Left ventricle myocardium inferior (tissue), 1 donor: ENCODE measurements around the gene ZNF236. TPM values are rescaled to one million over a fixed set of nuclear protein-coding genes. Genes with fewer than 3 reads are reported as not detected.

Experiments used
- DNase-seq: peaks from one replicate; pipeline ENCODE4 v3.0.0-alpha.2; 2020
- H3K27ac ChIP-seq: fragments of 200-600 bp; replicated peaks from 2 replicates; pipeline ENCODE4 v1.8.0; 2021
- H3K27me3 ChIP-seq: fragments of 200-600 bp; 2 replicates; pipeline ENCODE4 v1.8.0; 2021; ENCODE audit warnings: low read depth
- H3K36me3 ChIP-seq: fragments of 200-600 bp; 2 replicates; pipeline ENCODE4 v1.8.0; 2021
- H3K4me1 ChIP-seq: fragments of 200-600 bp; 2 replicates; pipeline ENCODE4 v1.8.0; 2021
- H3K4me3 ChIP-seq: fragments of 200-600 bp; 2 replicates; pipeline ENCODE4 v1.8.0; 2021; ENCODE audit warnings: mild to moderate bottlenecking, moderate library complexity
- H3K9me3 ChIP-seq: fragments of 200-600 bp; replicated peaks from 2 replicates; pipeline ENCODE4 v1.8.0; 2021
- intact Hi-C: fragments of 100-400 bp; cut with micrococcal nuclease; formaldehyde crosslinking; loops from one replicate; pipeline ENCODE4 v1.11.0; 2022
- total RNA-seq: library from RNA; stranded (reverse); fragmentation: NEBNext Ultra II Directional; extraction: Animal tissue kit (Norgen Biotek cat#: 25700); gene quantifications from one replicate; pipeline ENCODE4 v1.2.1, GENCODE V29; 2021
- TF ChIP-seq, protein P1 (sequence below): fragments of 200-600 bp; IDR thresholded peaks from 2 replicates; pipeline ENCODE4 v1.8.0; 2021; ENCODE audit warnings: antibody characterized with exemption, mild to moderate bottlenecking, borderline replicate concordance
- donor health status: DM: no; HTN: yes; CAD: no; lungs with severe emphysema.

The ZNF236 gene
- total RNA-seq, 1 donor from 2014 or later, result 10.6 TPM

DNA sequence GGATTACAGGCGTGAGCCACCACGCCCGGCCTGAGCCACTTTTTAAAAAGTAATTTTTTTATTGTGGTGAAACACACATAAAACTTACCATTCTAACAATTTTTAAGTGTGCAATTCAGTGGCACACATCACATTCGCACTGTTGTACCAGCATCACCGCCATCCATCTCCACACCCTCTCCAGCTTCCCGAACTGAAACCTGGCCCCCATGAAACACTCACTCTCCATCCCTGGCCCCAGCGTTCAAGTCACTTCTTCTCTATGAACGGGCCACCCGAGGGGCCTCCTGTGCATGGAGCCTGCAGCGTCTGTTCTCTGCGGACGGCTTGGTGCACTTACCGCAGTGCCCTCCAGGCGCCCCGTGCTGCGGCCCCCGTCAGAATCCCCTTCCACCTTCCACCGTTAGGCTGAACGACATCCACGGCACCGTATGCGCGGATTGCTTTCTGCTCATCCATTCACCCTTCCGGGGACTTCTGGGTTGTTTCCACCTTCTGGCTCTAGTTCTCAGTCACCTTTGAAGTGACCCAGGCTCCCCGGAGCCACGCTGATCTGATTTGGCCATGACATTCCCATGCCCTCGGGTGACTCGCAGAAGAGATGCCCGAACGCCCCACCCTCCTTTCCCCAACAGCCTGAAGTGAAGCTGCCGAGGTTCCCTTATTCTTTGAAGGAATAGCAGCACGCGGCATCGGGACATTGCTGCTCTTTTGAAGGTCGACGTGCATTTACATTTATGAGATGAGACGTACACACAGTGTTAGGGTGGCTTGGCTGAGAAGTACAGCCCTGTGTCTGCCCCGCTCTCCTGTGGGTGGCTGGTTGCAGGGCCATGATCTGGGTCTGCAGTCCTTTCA lies 175.8 kb downstream of the ZNF236 start:
- Histone ChIP-seq H3K9me3 (peaks cover 4% of the 10 kb centered on the region), H3K4me1 (no peaks in the 10 kb centered on the region), H3K27me3 (no peaks in the 10 kb centered on the region), H3K27ac (no peak overlapping the region), H3K36me3 (no peaks in the 10 kb centered on the region), H3K4me3 (no peak overlapping the region)
- intact Hi-C loops, result no loop called here
- no peak for DNase-seq
- TF ChIP-seq, protein P1, sequence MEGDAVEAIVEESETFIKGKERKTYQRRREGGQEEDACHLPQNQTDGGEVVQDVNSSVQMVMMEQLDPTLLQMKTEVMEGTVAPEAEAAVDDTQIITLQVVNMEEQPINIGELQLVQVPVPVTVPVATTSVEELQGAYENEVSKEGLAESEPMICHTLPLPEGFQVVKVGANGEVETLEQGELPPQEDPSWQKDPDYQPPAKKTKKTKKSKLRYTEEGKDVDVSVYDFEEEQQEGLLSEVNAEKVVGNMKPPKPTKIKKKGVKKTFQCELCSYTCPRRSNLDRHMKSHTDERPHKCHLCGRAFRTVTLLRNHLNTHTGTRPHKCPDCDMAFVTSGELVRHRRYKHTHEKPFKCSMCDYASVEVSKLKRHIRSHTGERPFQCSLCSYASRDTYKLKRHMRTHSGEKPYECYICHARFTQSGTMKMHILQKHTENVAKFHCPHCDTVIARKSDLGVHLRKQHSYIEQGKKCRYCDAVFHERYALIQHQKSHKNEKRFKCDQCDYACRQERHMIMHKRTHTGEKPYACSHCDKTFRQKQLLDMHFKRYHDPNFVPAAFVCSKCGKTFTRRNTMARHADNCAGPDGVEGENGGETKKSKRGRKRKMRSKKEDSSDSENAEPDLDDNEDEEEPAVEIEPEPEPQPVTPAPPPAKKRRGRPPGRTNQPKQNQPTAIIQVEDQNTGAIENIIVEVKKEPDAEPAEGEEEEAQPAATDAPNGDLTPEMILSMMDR, result no peak

DNA sequence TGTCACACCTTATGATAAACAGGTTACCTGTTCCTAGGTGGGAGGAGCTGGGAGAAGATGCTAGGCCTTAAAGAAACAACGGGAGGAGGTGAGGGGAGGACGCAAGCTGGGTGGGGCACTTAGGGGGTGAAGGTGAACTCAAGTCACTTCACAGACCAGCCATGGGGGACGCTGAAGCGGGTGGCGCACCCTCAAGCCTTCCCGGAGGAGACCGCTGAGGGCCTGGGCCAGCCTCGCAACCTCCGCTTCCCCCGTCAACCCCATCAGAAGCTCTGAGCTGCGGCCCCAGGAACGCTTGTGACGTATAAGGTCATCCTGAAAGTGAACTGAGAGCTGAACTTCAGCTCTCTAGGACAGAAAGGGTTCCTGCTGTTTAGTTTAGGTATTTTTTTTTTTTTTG lies 176.7 kb downstream of the ZNF236 start:
- no peaks in the 10 kb centered on the region for H3K4me1 ChIP-seq
- intact Hi-C loops, result no loop called here
- no peak overlapping the region for H3K27ac ChIP-seq
- no peak overlapping the region for H3K4me3 ChIP-seq
- no peaks in the 10 kb centered on the region for H3K36me3 ChIP-seq
- H3K9me3 ChIP-seq, result peaks cover 4% of the 10 kb centered on the region
- no peaks in the 10 kb centered on the region for H3K27me3 ChIP-seq
- DNase-seq, result no peak
- TF ChIP-seq, protein P1, result no peak

GRCh38 chr18:77000527-77000926 lies 178.2 kb downstream of the ZNF236 start:
- H3K9me3 ChIP-seq, result no peaks in the 10 kb centered on the region
- DNase-seq, result peak; percentile 56
- no peaks in the 10 kb centered on the region for H3K36me3 ChIP-seq
- TF ChIP-seq, protein P1, result peak; percentile 99
- H3K4me1 ChIP-seq, result no peaks in the 10 kb centered on the region
- intact Hi-C loops, result loop anchor here (5.0 kb wide), 2 partner anchors 57 to 212 kb away; no protein-coding TSS in a partner anchor
- H3K27me3 ChIP-seq, result no peaks in the 10 kb centered on the region
- no peak overlapping the region for H3K27ac ChIP-seq
- peak overlapping the region; percentile 20 for H3K4me3 ChIP-seq

DNA sequence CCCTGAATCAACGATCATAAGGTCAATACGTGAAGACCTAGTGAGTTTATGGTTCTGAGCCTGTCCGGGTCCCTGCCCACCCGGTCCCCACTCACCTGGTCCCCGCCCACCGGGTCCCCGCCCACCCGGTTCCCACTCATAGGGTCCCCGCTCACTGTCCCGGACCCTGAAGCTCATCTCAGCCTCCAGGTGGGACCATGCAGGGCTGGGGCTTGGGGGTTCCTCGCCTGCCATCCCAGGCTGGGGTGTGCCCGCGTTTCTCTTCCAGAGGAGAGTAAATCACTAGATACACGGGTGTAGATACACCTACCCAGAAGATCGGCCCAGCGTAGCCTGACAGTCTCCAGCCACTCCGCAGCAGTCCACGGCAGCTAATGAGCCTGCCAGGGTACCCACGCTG lies 178.7 kb downstream of the ZNF236 start:
- intact Hi-C loops, result loop anchor here (5.0 kb wide), 2 partner anchors 56 to 211 kb away; no protein-coding TSS in a partner anchor
- Histone ChIP-seq H3K27ac (no peak overlapping the region), H3K27me3 (no peaks in the 10 kb centered on the region), H3K9me3 (no peaks in the 10 kb centered on the region), H3K36me3 (no peaks in the 10 kb centered on the region), H3K4me3 (no peak overlapping the region), H3K4me1 (no peaks in the 10 kb centered on the region)
- TF ChIP-seq, protein P1, result no peak
- no peak for DNase-seq

DNA sequence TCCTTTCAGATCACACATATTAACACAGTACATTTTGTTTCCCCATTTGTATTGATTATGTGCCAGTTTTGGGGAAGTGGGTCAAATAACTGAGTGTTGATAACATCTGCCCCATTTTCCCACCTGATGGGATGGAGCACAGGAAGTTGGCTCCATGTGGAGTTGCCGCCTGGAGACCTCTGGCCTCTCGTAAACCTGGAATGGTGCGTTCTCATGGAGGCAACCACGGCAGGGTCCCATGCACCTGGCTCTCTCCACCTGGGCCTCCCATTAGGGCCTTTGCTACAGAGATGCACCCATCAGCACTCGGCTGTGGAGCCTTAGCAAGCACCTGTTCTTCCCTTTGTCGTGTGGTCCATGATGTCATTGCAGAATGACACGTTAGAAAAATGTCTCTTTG lies 179.6 kb downstream of the ZNF236 start:
- no peak for DNase-seq
- Histone ChIP-seq H3K4me1 (peaks cover 3% of the 10 kb centered on the region), H3K4me3 (no peak overlapping the region), H3K27me3 (no peaks in the 10 kb centered on the region), H3K27ac (no peak overlapping the region), H3K36me3 (no peaks in the 10 kb centered on the region), H3K9me3 (no peaks in the 10 kb centered on the region)
- intact Hi-C loops, result loop anchor here (5.0 kb wide), 2 partner anchors 55 to 210 kb away; no protein-coding TSS in a partner anchor
- TF ChIP-seq, protein P1, result no peak
